ENCODE results near the gene LRRIQ1. TPM values are rescaled to one million over a fixed set of nuclear protein-coding genes. Genes with fewer than 3 reads are reported as not detected.

LRRIQ1 gene
- total RNA-seq, 1 experiment from 2014 or later: 0.39 TPM

DNA sequence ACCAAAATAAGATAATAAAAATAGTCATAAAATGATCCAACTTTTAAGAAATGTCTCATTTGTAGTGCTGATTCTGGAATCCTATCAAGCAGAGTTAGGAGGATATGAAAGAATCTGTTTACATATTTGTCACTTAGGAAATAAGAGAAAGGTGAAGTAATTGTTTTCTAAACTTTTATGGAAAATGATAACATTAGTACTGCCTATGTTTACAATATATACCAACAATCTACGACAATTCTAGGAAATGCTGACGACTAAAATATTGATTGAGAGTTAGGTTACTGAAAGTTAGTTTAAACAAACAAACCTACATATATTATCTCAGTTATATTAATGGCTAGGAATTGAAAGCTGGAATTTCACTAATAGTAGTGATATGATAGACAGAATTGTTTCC lies 18.1 kb upstream of the LRRIQ1 start:
- no peak overlapping the region for H3K18ac ChIP-seq (ENCODE audit: insufficient read length, low read depth, low read length)
- no peak overlapping the region for H3K9ac ChIP-seq (ENCODE audit: extremely low read depth, insufficient read length, low read length)
- H2BK15ac ChIP-seq (ENCODE audit: low read depth, low read length): no peak overlapping the region
- H4K8ac ChIP-seq (replicated peaks; ENCODE audit: insufficient read length, low read depth, low read length): no peak overlapping the region
- no peak overlapping the region for H3K4me3 Mint-ChIP-seq
- no peaks in the 10 kb centered on the region for H3K9me3 Mint-ChIP-seq
- H3K23ac ChIP-seq (ENCODE audit: insufficient read length, low read depth, low read length): no peak overlapping the region
- H2BK120ac ChIP-seq (ENCODE audit: low read depth, low read length, poor library complexity, severe bottlenecking): no peak overlapping the region
- H3K14ac ChIP-seq (ENCODE audit: insufficient read depth, low read length): no peak overlapping the region
- no peaks in the 10 kb centered on the region for H3K79me1 ChIP-seq (ENCODE audit: insufficient read depth, low read depth, low read length, poor library complexity, severe bottlenecking)
- TF ChIP-seq, protein P1, sequence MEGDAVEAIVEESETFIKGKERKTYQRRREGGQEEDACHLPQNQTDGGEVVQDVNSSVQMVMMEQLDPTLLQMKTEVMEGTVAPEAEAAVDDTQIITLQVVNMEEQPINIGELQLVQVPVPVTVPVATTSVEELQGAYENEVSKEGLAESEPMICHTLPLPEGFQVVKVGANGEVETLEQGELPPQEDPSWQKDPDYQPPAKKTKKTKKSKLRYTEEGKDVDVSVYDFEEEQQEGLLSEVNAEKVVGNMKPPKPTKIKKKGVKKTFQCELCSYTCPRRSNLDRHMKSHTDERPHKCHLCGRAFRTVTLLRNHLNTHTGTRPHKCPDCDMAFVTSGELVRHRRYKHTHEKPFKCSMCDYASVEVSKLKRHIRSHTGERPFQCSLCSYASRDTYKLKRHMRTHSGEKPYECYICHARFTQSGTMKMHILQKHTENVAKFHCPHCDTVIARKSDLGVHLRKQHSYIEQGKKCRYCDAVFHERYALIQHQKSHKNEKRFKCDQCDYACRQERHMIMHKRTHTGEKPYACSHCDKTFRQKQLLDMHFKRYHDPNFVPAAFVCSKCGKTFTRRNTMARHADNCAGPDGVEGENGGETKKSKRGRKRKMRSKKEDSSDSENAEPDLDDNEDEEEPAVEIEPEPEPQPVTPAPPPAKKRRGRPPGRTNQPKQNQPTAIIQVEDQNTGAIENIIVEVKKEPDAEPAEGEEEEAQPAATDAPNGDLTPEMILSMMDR (conservative IDR thresholded peaks at IDR 0.05): no peak
- no peak overlapping the region for H3K27ac ChIP-seq (ENCODE audit: insufficient read length, low read depth, low read length)
- no peak overlapping the region for H3K4me2 ChIP-seq (ENCODE audit: insufficient read depth, insufficient read length, low read length)
- no peaks in the 10 kb centered on the region for H3K36me3 Mint-ChIP-seq (ENCODE audit: insufficient read depth in 1 of 3, low read depth in 3 of 3)
- no peaks in the 10 kb centered on the region for H3K4me1 ChIP-seq (ENCODE audit: insufficient read depth, low read length)
- H3K4me1 Mint-ChIP-seq: peaks cover 6 to 9% of the 10 kb centered on the region in 2 experiments
- no peak overlapping the region for H2BK20ac ChIP-seq (ENCODE audit: low read depth, low read length, poor library complexity, severe bottlenecking)
- H2BK12ac ChIP-seq (ENCODE audit: insufficient read length, low read depth, low read length): no peak overlapping the region
- no peak overlapping the region for H3T11ph ChIP-seq (ENCODE audit: low read length)
- no peak overlapping the region for H2BK5ac ChIP-seq (ENCODE audit: insufficient read length, low read length)
- no peaks in the 10 kb centered on the region for H3K79me2 ChIP-seq (ENCODE audit: insufficient read depth, low read length)
- H4K20me1 ChIP-seq (ENCODE audit: control insufficient read depth, insufficient read depth, insufficient read length): no peaks in the 10 kb centered on the region
- no peak overlapping the region for H2AK5ac ChIP-seq (ENCODE audit: insufficient read length, low read length)
- no peak overlapping the region for H3K4ac ChIP-seq (ENCODE audit: low read depth, low read length)
- no peak overlapping the region for H3K27ac Mint-ChIP-seq
- H4K91ac ChIP-seq (ENCODE audit: insufficient read length, low read depth, low read length): no peak overlapping the region
- no peaks in the 10 kb centered on the region for H3K27me3 ChIP-seq (ENCODE audit: insufficient read depth, low read length)
- H3K23me2 ChIP-seq (ENCODE audit: insufficient read length, low read depth, low read length, poor library complexity, severe bottlenecking): no peaks in the 10 kb centered on the region
- no peak overlapping the region for H2AFZ ChIP-seq (ENCODE audit: low read length)
- no peaks in the 10 kb centered on the region for H3K27me3 Mint-ChIP-seq (ENCODE audit: low read depth)
- no peak for DNase-seq
- H4K5ac ChIP-seq (ENCODE audit: insufficient read length, low read depth, low read length): no peak overlapping the region
- H3K56ac ChIP-seq (ENCODE audit: insufficient read length, low read depth, low read length): no peak overlapping the region
- no peaks in the 10 kb centered on the region for H3K9me3 ChIP-seq (ENCODE audit: control insufficient read depth, low read depth, low read length)
- no CpG with 5 or more reads among the region's 2 CpGs for WGBS (ENCODE audit: extremely low coverage, insufficient read length, low lambda C conversion rate)
